Astrocyte of the spinal cord (primary cell): Measurements from ENCODE around the gene CCL7.
A peak's percentile ranks its signal among the peaks of the same experiment; 100 is the strongest.

ENCODE experiments used
- DNase-seq: peaks from one replicate; pipeline ENCODE4 v3.0.0; 2011; ENCODE audit warnings: low read depth, low spot score
- H3K4me3 ChIP-seq: 2 replicates; pipeline ENCODE4 v1.5.1; 2011; ENCODE audit warnings: low read depth, mild to moderate bottlenecking, low read length, moderate library complexity
- CTCF ChIP-seq: IDR thresholded peaks from 2 replicates; pipeline ENCODE4 v1.5.1; 2012; ENCODE audit warnings: low read depth, mild to moderate bottlenecking, low read length, inconsistent platforms
- in situ Hi-C: cut with HindIII; loops from 2 replicates; pipeline ENCODE4 v1.10.0; 2017; ENCODE audit warnings: low sequenced_read_pairs

CCL7 gene

DNA sequence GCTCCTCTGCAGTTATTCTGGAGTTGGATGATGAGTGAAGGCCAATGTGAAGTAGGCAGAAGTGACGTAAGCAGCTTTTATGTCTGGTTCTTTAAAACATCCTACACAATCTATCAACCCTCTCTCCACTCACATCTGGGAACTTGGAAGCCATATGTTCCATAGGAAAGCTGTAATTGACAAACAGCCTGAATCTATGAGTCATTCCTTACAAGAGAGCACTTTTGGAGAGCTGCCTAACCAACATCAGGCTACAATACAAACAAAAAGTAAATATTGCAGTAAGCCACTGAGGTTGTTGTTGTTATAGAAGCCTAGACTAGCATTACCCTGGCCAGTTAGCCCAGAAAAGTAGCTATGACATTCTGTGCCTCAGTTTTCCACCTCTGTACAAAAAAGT, 5.9 kb downstream of the CCL7 start:
- TF ChIP-seq CTCF: no peak
- peak; percentile 90 for DNase-seq
- in situ Hi-C loops: no loop called here
- no peak overlapping the region for H3K4me3 ChIP-seq

GRCh38 chr17:34276826-34277225, 6.8 kb downstream of the CCL7 start:
- no peak for TF ChIP-seq CTCF
- H3K4me3 ChIP-seq: no peak overlapping the region
- in situ Hi-C loops: no loop called here
- DNase-seq: no peak

- no peak for TF ChIP-seq CTCF
- in situ Hi-C loops: no loop called here
- no peak overlapping the region for H3K4me3 ChIP-seq
- DNase-seq: no peak
Measured at GRCh38 chr17:34283571-34283970, 13.6 kb downstream of the CCL7 start.

DNA sequence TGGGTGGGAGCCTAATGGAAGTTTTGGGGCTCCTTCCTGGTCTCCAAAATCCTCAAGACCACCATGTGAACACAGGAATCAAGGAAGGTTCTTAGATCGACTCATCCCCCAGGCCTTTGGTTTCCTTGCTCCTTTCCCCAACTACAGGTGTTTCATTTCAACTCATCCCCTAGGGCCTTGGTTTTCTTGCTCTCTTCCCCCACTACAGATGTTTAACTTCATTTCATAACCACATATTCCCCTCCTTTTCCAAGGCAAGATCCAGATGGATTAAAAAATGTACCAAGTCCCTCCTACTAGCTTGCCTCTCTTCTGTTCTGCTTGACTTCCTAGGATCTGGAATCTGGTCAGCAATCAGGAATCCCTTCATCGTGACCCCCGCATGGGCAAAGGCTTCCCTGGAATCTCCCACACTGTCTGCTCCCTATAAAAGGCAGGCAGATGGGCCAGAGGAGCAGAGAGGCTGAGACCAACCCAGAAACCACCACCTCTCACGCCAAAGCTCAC, 15.3 kb downstream of the CCL7 start, which contains the start of gene CCL11:
TSS of gene CCL11 (plus strand) at position 457 of the 507 bp plus-strand sequence. CDS start 67 bp downstream, outside the sequence.
- no peak for DNase-seq
- H3K4me3 ChIP-seq: no peak within 1 kb of the TSS
- no peak for TF ChIP-seq CTCF
- in situ Hi-C loops: no loop called here

DNA sequence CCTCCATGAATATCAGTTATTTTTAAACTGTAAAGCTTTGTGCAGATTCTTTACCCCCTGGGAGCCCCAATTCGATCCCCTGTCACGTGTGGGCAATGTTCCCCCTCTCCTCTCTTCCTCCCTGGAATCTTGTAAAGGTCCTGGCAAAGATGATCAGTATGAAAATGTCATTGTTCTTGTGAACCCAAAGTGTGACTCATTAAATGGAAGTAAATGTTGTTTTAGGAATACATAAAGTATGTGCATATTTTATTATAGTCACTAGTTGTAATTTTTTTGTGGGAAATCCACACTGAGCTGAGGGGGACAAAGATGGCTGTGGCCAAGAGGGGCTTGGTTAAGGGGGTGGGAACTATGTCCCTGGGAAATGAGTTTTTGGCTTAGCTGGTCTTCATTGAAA, 17.9 kb downstream of the CCL7 start:
- no peak overlapping the region for H3K4me3 ChIP-seq
- in situ Hi-C loops: no loop called here
- no peak for TF ChIP-seq CTCF
- no peak for DNase-seq

- DNase-seq: no peak
- TF ChIP-seq CTCF: no peak
- H3K4me3 ChIP-seq: no peak overlapping the region
- in situ Hi-C loops: no loop called here
Measured at GRCh38 chr17:34290586-34290985, 20.6 kb downstream of the CCL7 start.
